HG02588 (cell line): ENCODE data around the gene SIX4.
"Not testable (repeated sequence)": the region's sequence is repeated elsewhere in the genome, so short reads cannot be mapped to it uniquely, and the experiment has no call there.

Experiments used
- ATAC-seq: cut with Tn5 transposase; IDR thresholded peaks from one replicate; pipeline ENCODE4 v1.9.1; 2021; ENCODE audit warnings: mild to moderate bottlenecking, moderate library complexity; ENCODE audit not compliant: unreplicated experiment

The SIX4 gene

GRCh38 chr14:60723907-60724618, at the start of gene SIX4:
TSS of gene SIX4 (minus strand) at chr14:60724351. CDS start at chr14:60724074, 277 bp downstream.
- ATAC-seq = peak; percentile 59

GRCh38 chr14:60773558-60773957, 49.4 kb upstream of the SIX4 start:
- peak; percentile 58 for ATAC-seq

GRCh38 chr14:60771117-60771516, 47.0 kb upstream of the SIX4 start:
- ATAC-seq = no peak

GRCh38 chr14:60768602-60769001, 44.5 kb upstream of the SIX4 start:
- ATAC-seq = no peak

- no peak for ATAC-seq
Observed at GRCh38 chr14:60760644-60761364, 36.7 kb upstream of the SIX4 start.

- ATAC-seq = no peak
Observed at GRCh38 chr14:60760209-60760608, 36.1 kb upstream of the SIX4 start.

GRCh38 chr14:60758885-60759284, 34.7 kb upstream of the SIX4 start:
- ATAC-seq = no peak

- no peak for ATAC-seq
Observed at GRCh38 chr14:60757567-60758002, 33.4 kb upstream of the SIX4 start.

GRCh38 chr14:60756847-60757246, 32.7 kb upstream of the SIX4 start:
- ATAC-seq = no peak

GRCh38 chr14:60753264-60754119, 29.3 kb upstream of the SIX4 start:
- ATAC-seq = peak; percentile 99

GRCh38 chr14:60744566-60744965, 20.4 kb upstream of the SIX4 start:
- no peak for ATAC-seq

- ATAC-seq = no peak
Observed at GRCh38 chr14:60738843-60739508, 14.8 kb upstream of the SIX4 start.

GRCh38 chr14:60736494-60736893, 12.3 kb upstream of the SIX4 start:
- no peak for ATAC-seq

- no peak for ATAC-seq
Observed at GRCh38 chr14:60735416-60735815, 11.3 kb upstream of the SIX4 start.

GRCh38 chr14:60734465-60735242, 10.5 kb upstream of the SIX4 start, which contains the start of gene MNAT1:
TSS of gene MNAT1 (plus strand) at chr14:60734761. CDS start at chr14:60734863, 102 bp downstream.
- peak; percentile 99 for ATAC-seq

GRCh38 chr14:60732840-60733483, 8.8 kb upstream of the SIX4 start:
- no peak for ATAC-seq

- not testable (repeated sequence) for ATAC-seq
Observed at GRCh38 chr14:60731291-60731690, 7.1 kb upstream of the SIX4 start.

- ATAC-seq = peak; percentile 37
Observed at GRCh38 chr14:60723116-60723906, 840 bp downstream of the SIX4 start.
